Activated CD4-positive, alpha-beta memory T cell treated with anti-CD3 and anti-CD28 coated beads, Interleukin-2, amount 10 ng/mL, durations not matched to agents 7 days and 5 days (primary cell): Measurements from ENCODE around the gene ASPG. TPM values are rescaled to one million over a fixed set of nuclear protein-coding genes. Genes with fewer than 3 reads are reported as not detected.

ENCODE experiments used
- CTCF ChIA-PET: fragments of 350-600 bp; sonication (Branson Sonifier 250); formaldehyde crosslinking; loops from one replicate; lab custom pipeline; 2021; ENCODE audit warnings: antibody characterized with exemption, inconsistent platforms; lab: Charles Lee
- POLR2A ChIA-PET: fragments of 350-600 bp; sonication (Branson Sonifier 250); formaldehyde crosslinking; loops from one replicate; lab custom pipeline; 2021; ENCODE audit warnings: antibody characterized with exemption; lab: Charles Lee
- DNase-seq: peaks from one replicate; pipeline ENCODE4 v3.0.0-alpha.2; 2020
- H3K27ac Mint-ChIP-seq: one replicate; pipeline ENCODE4 v1.8.0; 2021; ENCODE audit warnings: mild to moderate bottlenecking, mixed read lengths
- H3K27me3 Mint-ChIP-seq: one replicate; pipeline ENCODE4 v1.8.0; 2021; ENCODE audit warnings: mixed read lengths
- H3K36me3 Mint-ChIP-seq: one replicate; pipeline ENCODE4 v1.8.0; 2021; ENCODE audit warnings: low read depth, mixed read lengths
- H3K4me1 Mint-ChIP-seq: one replicate; pipeline ENCODE4 v1.8.0; 2021; ENCODE audit warnings: mixed read lengths
- H3K4me3 Mint-ChIP-seq: one replicate; pipeline ENCODE4 v1.8.0; 2021; ENCODE audit warnings: mild to moderate bottlenecking, mixed read lengths
- H3K9me3 Mint-ChIP-seq: one replicate; pipeline ENCODE4 v1.8.0; 2021; ENCODE audit warnings: mixed read lengths
- total RNA-seq, 2 experiments: library from RNA; stranded (reverse); gene quantifications; one replicate each; pipeline ENCODE4 v1.2.3, GENCODE V29; 2021

Gene ASPG
- total RNA-seq, 2 experiments from 2014 or later = not detected

DNA sequence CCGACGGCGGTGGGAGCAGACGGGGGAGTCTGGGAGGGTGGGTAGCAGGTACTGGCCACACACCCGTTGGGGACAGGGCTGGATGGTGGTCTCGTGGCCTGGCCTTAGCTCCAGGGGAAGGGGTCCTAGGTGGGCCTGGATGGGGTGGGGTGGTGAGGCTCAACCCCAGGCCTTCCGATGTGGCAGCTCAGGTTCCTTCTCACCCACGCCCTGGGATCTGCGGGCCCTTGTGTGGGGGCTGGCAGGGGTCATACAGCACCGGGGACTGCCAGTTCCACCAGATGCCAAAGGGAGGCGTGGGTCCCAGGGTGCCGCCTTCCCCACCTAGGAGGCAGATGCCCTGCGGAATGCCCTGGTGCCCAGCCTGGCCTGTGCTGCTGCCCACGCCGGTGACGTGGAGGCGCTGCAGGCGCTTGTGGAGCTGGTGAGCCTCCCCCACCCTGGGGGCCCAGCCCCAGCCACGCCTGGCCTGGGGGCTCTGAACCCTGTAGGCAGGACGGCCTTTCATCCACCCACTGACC lies 21.0 kb downstream of the ASPG start:
- Mint-ChIP-seq H3K36me3 (no peaks in the 10 kb centered on the region), H3K4me3 (no peak overlapping the region), H3K27ac (no peak overlapping the region), H3K4me1 (no peaks in the 10 kb centered on the region), H3K27me3 (no peaks in the 10 kb centered on the region), H3K9me3 (no peaks in the 10 kb centered on the region)
- POLR2A ChIA-PET = no interaction called here
- CTCF ChIA-PET = no interaction called here
- DNase-seq = no peak

DNA sequence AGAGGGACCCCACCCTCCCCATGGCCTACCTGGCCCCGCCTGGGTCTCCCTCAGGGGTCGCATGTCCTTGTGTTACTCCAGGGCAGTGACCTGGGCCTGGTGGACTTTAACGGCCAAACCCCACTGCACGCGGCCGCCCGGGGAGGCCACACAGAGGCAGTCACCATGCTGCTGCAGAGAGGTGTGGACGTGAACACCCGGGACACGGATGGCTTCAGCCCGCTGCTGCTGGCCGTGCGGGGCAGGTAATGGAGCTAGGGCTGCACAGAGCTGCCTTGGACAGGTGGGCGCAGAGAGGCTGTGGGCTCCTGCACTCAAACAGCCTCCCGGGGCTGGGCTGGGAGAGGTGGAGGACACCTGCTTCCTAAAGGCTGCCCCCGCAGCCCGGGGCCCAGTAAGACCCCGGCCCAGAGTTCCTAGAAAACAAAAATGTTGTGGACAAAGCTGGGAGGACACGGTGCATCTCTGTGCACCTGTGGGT lies 21.6 kb downstream of the ASPG start:
- no peak for DNase-seq
- no peak overlapping the region for H3K4me3 Mint-ChIP-seq
- H3K27me3 Mint-ChIP-seq = no peaks in the 10 kb centered on the region
- no peaks in the 10 kb centered on the region for H3K36me3 Mint-ChIP-seq
- no peaks in the 10 kb centered on the region for H3K9me3 Mint-ChIP-seq
- POLR2A ChIA-PET = no interaction called here
- no peak overlapping the region for H3K27ac Mint-ChIP-seq
- H3K4me1 Mint-ChIP-seq = no peaks in the 10 kb centered on the region
- CTCF ChIA-PET = no interaction called here

- no peak overlapping the region for H3K27ac Mint-ChIP-seq
- H3K4me3 Mint-ChIP-seq = no peak overlapping the region
- H3K4me1 Mint-ChIP-seq = no peaks in the 10 kb centered on the region
- H3K9me3 Mint-ChIP-seq = no peaks in the 10 kb centered on the region
- CTCF ChIA-PET = no interaction called here
- no peaks in the 10 kb centered on the region for H3K27me3 Mint-ChIP-seq
- POLR2A ChIA-PET = no interaction called here
- H3K36me3 Mint-ChIP-seq = no peaks in the 10 kb centered on the region
- DNase-seq = no peak
These were observed 22.4 kb downstream of the ASPG start for GRCh38 chr14:104107611-104108569.

DNA sequence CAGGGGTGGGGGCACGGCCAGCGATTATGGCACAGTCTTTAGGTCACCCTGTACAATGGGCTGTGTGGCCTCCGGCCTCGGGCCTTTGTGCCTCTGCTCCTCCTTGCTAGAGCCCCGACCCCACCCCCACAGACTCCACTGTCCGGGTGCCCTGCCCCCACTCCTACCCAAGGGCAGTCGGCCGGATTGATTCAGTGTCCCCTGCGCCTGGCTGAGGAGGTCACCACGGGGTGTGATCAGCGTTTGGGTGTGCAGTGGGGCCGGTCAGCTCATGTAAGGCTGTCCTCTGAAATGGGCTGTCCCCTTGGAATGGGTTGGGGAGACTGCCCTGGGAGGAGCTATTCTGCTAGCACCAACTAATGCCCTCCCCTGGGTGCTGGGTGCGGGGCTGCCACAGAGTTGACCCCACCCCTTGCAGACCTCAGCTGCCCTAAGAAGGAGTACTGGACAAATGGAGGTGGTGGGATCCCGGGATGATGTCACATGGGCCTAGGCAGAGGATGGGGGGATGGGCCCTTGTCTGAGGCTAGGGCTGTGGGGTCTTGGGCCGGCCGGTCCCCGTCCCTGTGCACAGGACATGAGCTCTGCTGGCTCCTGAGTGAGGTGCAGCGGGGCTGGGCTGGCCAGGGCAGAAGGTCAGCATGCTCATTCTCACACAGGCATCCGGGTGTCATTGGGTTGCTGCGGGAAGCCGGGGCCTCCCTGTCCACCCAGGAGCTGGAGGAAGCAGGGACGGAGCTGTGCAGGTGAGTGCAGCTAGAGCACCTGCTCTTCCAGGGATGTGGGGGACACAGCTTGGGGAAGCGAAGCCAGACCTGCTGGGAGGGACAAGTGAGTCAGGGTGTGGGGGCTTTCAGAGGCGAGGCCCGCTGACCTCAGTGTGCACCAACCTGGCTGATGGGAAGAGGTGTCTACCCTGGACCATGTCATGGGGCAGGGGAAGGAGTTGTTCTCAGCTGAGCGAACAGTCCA lies 23.4 kb downstream of the ASPG start:
- POLR2A ChIA-PET = no interaction called here
- H3K4me3 Mint-ChIP-seq = no peak overlapping the region

GRCh38 chr14:104109731-104110361 lies 24.3 kb downstream of the ASPG start:
- ChIA-PET POLR2A (no interaction called here), CTCF (interaction anchor here (1.2 kb wide), 1 partner anchor 32 kb away, joined by 4 read pairs; no protein-coding TSS in a partner anchor)
- H3K4me3 Mint-ChIP-seq = no peak overlapping the region
- no peaks in the 10 kb centered on the region for H3K9me3 Mint-ChIP-seq
- no peak overlapping the region for H3K27ac Mint-ChIP-seq
- no peaks in the 10 kb centered on the region for H3K36me3 Mint-ChIP-seq
- H3K4me1 Mint-ChIP-seq = no peaks in the 10 kb centered on the region
- no peaks in the 10 kb centered on the region for H3K27me3 Mint-ChIP-seq
- no peak for DNase-seq

More for the DNA sequence above, 23.4 kb downstream of the ASPG start:
- DNase-seq = no peak
- H3K27ac Mint-ChIP-seq = no peak overlapping the region
- no peaks in the 10 kb centered on the region for H3K4me1 Mint-ChIP-seq
- CTCF ChIA-PET = interaction anchor here (1.2 kb wide), 1 partner anchor 31 kb away, joined by 4 read pairs; no protein-coding TSS in a partner anchor
- no peaks in the 10 kb centered on the region for H3K27me3 Mint-ChIP-seq
- H3K9me3 Mint-ChIP-seq = no peaks in the 10 kb centered on the region
- H3K36me3 Mint-ChIP-seq = no peaks in the 10 kb centered on the region

- POLR2A ChIA-PET = no interaction called here
- DNase-seq = no peak
- H3K27ac Mint-ChIP-seq = no peak overlapping the region
- no peaks in the 10 kb centered on the region for H3K36me3 Mint-ChIP-seq
- H3K4me3 Mint-ChIP-seq = no peak overlapping the region
- peaks cover under 1% of the 10 kb centered on the region for H3K27me3 Mint-ChIP-seq
- H3K4me1 Mint-ChIP-seq = no peaks in the 10 kb centered on the region
- no peaks in the 10 kb centered on the region for H3K9me3 Mint-ChIP-seq
- CTCF ChIA-PET = no interaction called here
These were observed 25.1 kb downstream of the ASPG start for GRCh38 chr14:104110491-104111209.

- H3K9me3 Mint-ChIP-seq = no peaks in the 10 kb centered on the region
- no peaks in the 10 kb centered on the region for H3K36me3 Mint-ChIP-seq
- POLR2A ChIA-PET = no interaction called here
- no peak for DNase-seq
- no peaks in the 10 kb centered on the region for H3K4me1 Mint-ChIP-seq
- CTCF ChIA-PET = no interaction called here
- no peak overlapping the region for H3K4me3 Mint-ChIP-seq
- H3K27ac Mint-ChIP-seq = no peak overlapping the region
- H3K27me3 Mint-ChIP-seq = peaks cover 6% of the 10 kb centered on the region
These were observed 26.0 kb downstream of the ASPG start for GRCh38 chr14:104111301-104112112.

DNA sequence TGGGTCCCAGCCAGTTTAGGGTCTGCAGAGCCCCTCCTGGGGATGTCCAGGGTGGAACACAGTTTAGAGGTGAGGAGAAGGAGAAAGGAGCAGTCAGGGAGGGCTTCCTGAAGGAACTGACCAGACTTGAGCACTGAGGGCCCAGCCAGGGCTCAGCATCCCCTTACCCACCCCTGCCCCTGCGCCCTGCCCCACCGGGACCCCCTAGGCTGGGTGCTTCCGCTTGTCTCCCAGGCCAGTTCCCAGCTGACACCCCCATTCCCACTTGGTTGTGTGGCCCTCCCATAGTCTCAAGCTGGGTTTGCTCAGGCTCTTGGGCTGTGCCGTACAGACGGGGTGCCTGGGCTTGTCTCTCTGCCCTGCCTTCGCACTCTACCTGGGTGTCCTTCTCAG lies 26.6 kb downstream of the ASPG start:
- ChIA-PET POLR2A (no interaction called here), CTCF (no interaction called here)
- no peak overlapping the region for H3K4me3 Mint-ChIP-seq
- peaks cover 6% of the 10 kb centered on the region for H3K27me3 Mint-ChIP-seq
- no peaks in the 10 kb centered on the region for H3K4me1 Mint-ChIP-seq
- no peak overlapping the region for H3K27ac Mint-ChIP-seq
- no peaks in the 10 kb centered on the region for H3K36me3 Mint-ChIP-seq
- DNase-seq = no peak
- H3K9me3 Mint-ChIP-seq = no peaks in the 10 kb centered on the region

DNA sequence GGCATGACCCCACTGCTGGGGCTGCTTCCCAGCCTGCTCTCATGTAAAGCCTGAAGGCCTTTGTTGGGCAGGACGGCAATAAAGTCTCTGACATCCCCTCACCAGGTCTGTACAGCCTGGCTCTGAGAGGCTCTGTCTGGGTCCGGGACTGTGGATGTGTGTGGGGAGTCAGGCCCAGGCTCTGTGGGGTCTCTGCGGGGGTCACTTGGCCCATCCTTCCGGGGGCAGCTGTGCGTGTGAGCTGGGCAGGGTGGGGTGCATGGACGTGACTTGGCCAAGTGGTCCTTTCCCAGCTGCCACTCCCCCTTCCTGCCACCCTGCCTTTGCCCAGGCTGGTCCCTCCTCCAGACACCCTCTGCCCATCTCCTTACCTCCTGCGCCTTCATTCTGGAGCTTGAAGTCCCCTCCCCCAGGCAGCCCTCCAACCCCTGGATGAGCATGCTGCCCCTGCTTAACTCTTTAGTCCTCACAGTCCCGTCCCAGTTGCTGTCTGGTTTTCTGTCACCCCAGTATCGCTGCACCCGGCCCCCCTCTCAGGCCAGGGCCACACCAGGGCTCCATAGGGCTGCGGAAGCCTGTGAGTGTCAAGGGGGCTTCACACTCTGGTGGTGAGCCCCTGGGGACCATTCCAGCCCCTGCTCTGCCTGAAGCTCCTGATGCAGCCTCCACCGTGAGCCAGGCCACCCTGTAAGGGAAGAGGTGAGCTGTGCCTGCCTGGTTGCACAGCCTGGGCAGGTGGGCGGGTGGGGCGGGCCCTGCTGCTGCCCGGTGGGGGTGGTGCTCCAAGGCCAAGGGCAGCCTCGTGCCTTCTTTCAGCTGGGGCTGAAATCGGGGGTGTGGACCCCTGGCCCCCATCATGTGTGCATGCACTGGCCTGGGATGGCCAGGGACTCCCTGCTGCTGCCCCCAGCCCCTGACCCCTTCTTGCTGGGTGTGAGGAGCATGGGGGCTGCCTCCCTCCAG lies 27.4 kb downstream of the ASPG start:
- CTCF ChIA-PET = no interaction called here
- no peak overlapping the region for H3K27ac Mint-ChIP-seq
- POLR2A ChIA-PET = no interaction called here

GRCh38 chr14:104113631-104114420 lies 28.3 kb downstream of the ASPG start:
- ChIA-PET CTCF (no interaction called here), POLR2A (no interaction called here)
- no peak overlapping the region for H3K4me3 Mint-ChIP-seq
- H3K36me3 Mint-ChIP-seq = no peaks in the 10 kb centered on the region
- H3K27ac Mint-ChIP-seq = no peak overlapping the region
- no peaks in the 10 kb centered on the region for H3K4me1 Mint-ChIP-seq
- H3K27me3 Mint-ChIP-seq = peaks cover 17% of the 10 kb centered on the region
- no peaks in the 10 kb centered on the region for H3K9me3 Mint-ChIP-seq
- no peak for DNase-seq

More for the DNA sequence above, 27.4 kb downstream of the ASPG start:
- H3K27me3 Mint-ChIP-seq = peaks cover 8% of the 10 kb centered on the region
- H3K4me3 Mint-ChIP-seq = no peak overlapping the region
- H3K9me3 Mint-ChIP-seq = no peaks in the 10 kb centered on the region
- no peaks in the 10 kb centered on the region for H3K36me3 Mint-ChIP-seq
- no peaks in the 10 kb centered on the region for H3K4me1 Mint-ChIP-seq
- DNase-seq = no peak
